ENCODE measurements around the gene RXFP4.
"Not testable (repeated sequence)": the region's sequence is repeated elsewhere in the genome, so short reads cannot be mapped to it uniquely, and the experiment has no call there.

The RXFP4 gene, protein sequence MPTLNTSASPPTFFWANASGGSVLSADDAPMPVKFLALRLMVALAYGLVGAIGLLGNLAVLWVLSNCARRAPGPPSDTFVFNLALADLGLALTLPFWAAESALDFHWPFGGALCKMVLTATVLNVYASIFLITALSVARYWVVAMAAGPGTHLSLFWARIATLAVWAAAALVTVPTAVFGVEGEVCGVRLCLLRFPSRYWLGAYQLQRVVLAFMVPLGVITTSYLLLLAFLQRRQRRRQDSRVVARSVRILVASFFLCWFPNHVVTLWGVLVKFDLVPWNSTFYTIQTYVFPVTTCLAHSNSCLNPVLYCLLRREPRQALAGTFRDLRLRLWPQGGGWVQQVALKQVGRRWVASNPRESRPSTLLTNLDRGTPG

DNA sequence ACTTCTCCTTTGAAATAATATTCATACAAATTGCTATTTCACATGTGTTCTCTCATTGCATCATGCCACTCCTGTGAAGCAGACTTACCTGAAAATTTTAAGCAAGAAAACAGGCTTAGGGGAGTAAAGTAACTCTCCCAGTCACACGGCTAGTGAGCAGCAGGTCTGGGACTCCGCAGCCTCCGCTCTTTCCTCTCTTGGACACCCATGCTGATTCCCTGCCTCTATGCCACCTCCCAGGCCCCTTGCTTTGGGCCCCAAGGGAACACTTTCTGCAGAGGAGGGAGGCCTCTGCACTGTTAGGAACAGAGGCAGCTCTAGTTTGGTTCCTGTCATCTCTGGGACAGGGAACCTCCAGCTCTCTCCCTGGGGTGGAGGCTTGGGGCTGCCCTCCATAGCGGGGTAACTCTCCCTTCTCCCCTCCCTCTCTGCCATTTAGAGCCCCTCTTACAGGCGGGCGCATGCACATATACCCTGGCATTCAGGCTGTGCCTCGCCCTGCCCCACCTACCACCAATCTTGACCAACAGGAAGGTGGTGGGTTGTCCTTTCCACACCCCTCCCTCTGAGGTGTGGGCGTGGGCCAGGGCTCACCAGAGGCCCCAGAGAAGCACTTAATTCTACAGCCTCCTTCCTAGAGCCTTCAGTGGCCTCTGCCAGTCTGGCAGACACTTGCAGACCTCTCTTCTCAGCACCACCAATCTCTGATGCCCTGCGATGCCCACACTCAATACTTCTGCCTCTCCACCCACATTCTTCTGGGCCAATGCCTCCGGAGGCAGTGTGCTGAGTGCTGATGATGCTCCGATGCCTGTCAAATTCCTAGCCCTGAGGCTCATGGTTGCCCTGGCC lies at the start of gene RXFP4:
TSS of gene RXFP4 (plus strand) at position 646 of the 852 bp plus-strand sequence. CDS start at position 718, 72 bp downstream.
- DNase-seq (ENCODE audit: low spot score), result no peak

DNA sequence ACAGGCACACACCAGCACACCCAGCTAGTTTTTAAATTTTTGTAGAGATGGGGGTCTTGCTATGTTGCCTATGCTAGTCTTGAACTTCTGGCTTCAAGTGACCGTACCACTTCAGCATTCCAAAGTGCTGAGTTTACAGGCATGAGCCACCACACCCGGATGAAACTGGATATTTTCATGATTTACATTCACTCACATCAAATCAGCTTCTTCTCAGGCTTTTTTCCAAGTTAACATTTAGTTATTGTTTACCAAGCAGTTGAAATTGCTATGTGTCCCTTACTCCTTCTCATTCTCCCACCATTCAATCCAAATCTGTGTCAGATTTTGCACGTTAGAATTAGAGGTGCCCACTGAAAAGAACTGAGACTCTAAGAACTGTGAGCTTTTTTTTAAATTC lies 48.6 kb upstream of the RXFP4 start:
- peak; percentile 55 for DNase-seq (ENCODE audit: low spot score)

DNA sequence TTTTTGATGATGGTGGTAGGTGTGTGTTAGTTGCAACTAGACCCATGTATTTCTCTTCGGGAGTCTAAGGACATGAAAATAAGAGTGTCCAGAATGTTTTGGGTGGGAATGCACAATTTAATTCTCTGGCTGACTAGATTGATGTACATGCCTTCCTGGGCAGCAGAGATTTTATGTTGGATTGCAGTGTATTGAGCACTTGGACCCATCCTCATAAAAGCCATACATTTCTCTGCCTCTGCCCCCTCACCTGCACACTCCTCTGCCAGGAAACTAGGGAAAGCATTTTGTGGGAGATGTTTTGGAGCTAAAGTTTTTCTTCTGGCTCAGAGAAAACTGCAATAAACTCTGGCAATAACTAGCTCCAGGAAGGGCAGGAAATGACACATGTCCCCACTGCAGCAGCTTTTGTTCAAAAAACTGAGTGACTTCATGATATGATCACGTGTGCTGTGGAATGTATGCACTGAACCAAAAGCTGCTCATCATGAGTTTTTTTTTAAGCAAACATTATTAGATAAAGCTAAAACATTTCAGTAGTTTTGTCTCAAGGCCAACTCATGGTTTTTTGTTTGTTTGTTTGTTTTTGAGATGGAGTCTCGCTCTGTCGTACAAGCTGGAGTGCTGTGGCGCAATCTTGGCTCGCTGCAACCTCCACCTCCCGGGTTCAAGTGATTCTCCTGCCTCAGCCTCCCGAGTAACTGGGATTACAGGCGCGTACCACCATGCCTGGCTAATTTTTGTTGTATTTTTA lies 47.9 kb upstream of the RXFP4 start:
- DNase-seq (ENCODE audit: low spot score), result peak; percentile 81

- not testable (repeated sequence) for DNase-seq (ENCODE audit: low spot score)
Measured at GRCh38 chr1:155895617-155896016, 45.8 kb upstream of the RXFP4 start.

GRCh38 chr1:155896476-155896875 lies 45.0 kb upstream of the RXFP4 start:
- DNase-seq (ENCODE audit: low spot score), result not testable (repeated sequence)

DNA sequence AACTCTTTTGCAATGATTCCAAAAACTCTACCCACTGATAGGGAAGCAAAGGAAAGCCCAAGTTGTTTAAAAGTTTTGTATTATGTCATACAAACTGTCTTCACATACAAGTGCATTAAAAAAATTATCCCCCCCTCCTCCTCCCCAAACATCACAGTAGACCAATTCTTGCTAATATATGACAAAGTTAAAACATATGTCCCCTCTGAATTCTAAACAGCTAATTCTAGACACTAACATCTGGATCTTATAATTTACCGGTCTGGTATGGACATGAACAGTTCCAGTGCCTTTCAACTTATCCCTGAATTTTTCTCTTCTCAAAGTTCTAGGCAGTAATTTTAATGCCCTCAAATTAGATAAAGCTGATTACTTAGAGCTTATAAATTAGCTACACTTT lies 43.7 kb upstream of the RXFP4 start:
- DNase-seq (ENCODE audit: low spot score), result no peak

DNA sequence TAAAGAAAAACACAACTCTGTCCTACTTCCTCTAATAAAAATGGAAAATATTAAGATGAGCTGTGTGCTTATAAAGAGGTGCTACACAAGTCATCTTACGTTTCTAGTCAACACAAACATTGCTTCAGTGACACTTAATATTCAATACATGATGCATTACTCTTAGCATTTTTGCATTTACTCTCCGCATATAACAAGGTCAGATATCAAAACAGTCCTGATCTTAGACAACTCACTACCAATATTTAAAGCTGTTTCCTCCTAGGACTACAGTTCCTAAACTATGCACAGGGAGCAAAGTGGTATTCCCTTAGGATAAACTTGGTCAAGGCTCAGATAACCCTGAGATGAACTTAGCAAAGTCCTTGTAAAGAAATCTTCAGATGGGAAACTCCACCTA lies 42.5 kb upstream of the RXFP4 start:
- no peak for DNase-seq (ENCODE audit: low spot score)

DNA sequence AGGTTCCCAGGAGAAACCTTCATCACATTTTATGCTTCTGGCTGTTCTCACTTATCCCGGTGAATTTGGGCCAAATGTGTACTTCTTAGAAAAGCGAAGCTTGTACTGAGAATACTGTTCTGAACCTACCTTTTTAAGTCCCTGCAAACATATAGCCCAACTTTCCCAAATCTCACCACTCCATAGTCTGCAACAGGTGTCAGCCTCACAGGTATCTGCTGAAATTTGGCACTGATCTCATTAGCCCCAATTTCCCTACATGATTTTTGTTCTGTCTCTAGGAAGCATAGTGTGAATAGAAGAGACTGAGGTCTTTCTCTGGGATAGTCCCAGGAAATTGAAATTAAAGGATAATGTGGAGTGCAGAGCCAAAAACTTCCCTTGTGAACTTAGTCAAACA lies 41.8 kb upstream of the RXFP4 start:
- no peak for DNase-seq (ENCODE audit: low spot score)

GRCh38 chr1:155900161-155900560 lies 41.3 kb upstream of the RXFP4 start:
- no peak for DNase-seq (ENCODE audit: low spot score)

DNA sequence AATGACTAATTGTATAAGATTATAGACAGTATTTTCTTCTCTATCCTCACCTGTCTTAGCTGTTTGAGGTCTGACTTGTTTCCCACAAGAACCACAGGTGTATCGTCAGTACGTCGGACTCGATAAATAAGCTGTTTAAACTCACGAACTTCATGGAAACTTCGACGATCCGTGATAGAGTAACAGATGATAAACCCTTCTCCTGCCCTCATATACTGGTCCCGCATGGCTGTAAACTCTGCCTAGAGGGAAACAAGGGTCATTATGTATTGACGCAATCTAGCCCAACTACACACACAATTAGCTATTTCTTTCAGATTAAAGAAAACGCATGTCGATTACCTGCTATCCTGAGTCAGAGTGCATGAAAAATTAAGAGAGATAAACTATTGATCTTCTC lies 37.2 kb upstream of the RXFP4 start:
- no peak for DNase-seq (ENCODE audit: low spot score)

GRCh38 chr1:155909894-155910293 lies 31.5 kb upstream of the RXFP4 start:
- DNase-seq (ENCODE audit: low spot score), result peak; percentile 39

- peak; percentile 42 for DNase-seq (ENCODE audit: low spot score)
Measured at GRCh38 chr1:155910621-155911121, 30.8 kb upstream of the RXFP4 start.

- DNase-seq (ENCODE audit: low spot score), result peak; percentile 95
Measured at GRCh38 chr1:155911156-155912055, 30.0 kb upstream of the RXFP4 start, which contains the start of gene RIT1. Gene RIT1, minus strand, starts transcription at chr1:155911349. Its CDS starts 588 bp downstream, at chr1:155910761.

- DNase-seq (ENCODE audit: low spot score), result no peak
Measured at GRCh38 chr1:155912056-155912536, 29.3 kb upstream of the RXFP4 start.

- DNase-seq (ENCODE audit: low spot score), result no peak
Measured at GRCh38 chr1:155913969-155914757, 27.3 kb upstream of the RXFP4 start.

GRCh38 chr1:155918660-155919059 lies 22.8 kb upstream of the RXFP4 start:
- DNase-seq (ENCODE audit: low spot score), result no peak

- DNase-seq (ENCODE audit: low spot score), result no peak
Measured at GRCh38 chr1:155919801-155920200, 21.6 kb upstream of the RXFP4 start.

DNA sequence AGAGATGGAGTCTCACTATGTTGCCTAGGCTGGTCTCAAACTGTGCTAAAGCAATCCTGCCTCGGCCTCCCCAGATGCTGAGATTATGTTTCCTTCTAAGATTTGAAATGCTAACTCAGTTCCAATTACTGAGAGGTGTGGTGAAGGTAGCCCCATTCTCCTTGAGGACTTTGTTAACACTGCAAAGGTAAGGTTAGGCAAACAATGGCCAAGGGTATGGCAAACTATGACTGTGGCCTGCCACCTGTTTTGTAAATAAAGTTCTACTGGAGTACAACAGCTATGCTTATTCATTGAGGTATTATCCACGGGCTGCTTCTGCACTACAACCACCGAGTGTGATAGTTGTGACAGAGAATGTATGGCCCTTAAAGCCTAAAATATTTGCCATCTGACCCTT lies 20.7 kb upstream of the RXFP4 start:
- no peak for DNase-seq (ENCODE audit: low spot score)

- DNase-seq (ENCODE audit: low spot score), result no peak
Measured at GRCh38 chr1:155925506-155925905, 15.9 kb upstream of the RXFP4 start.

DNA sequence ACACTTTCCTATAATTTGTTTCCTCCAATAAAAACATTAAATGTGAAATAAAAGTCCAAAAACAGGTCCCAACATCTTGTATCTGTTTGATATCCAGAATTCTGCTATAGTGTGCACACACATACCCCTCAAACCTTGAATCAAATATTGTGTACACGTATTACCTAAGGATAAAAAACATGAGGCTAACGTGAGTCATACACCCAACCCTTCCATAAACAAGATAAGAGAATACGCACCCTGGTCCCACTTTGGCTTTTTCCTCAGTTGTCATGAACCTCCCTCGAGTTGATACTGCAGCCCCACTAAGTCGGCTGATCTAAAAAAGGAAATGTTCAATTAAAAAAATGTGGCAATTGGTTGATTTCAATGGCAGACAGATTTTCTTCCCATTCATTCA lies 12.4 kb upstream of the RXFP4 start:
- no peak for DNase-seq (ENCODE audit: low spot score)

All from GM03348 (cell line).